H1 (cell line): ENCODE data around the gene CTSV. TPM values are rescaled to one million over a fixed set of nuclear protein-coding genes. Genes with fewer than 3 reads are reported as not detected.
"Not testable (repeated sequence)": the region's sequence is repeated elsewhere in the genome, so short reads cannot be mapped to it uniquely, and the experiment has no call there.

Experiments used
- CTCF ChIA-PET: fragments of 300-600 bp; sonication (Branson Sonifier 250); formaldehyde crosslinking; loops from one replicate; lab custom pipeline; 2021; ENCODE audit not compliant: partially characterized antibody; lab: Charles Lee
- POLR2A ChIA-PET: fragments of 300-600 bp; sonication (Branson Sonifier 250); formaldehyde crosslinking; loops from one replicate; lab custom pipeline; 2021; ENCODE audit warnings: inconsistent platforms; ENCODE audit not compliant: partially characterized antibody; lab: Charles Lee
- DNase-seq, 2 experiments: peaks; one replicate each; pipeline versions ENCODE4 v3.0.0 to v3.0.0-alpha.2; 2010 to 2022; ENCODE audit warnings: low spot score in 2 of 2, low read depth in 1 of 2, mixed read lengths in 1 of 2
- FAIRE-seq: peaks from 2 replicates; lab custom pipeline; 2011; peaks lifted over from hg19 to GRCh38; lab: Jason Lieb, UNC
- H2AFZ ChIP-seq: 2 replicates; pipeline ENCODE4 v1.8.1; 2012; ENCODE audit warnings: low read length, inconsistent platforms
- H2AK5ac ChIP-seq: 2 replicates; pipeline ENCODE4 v1.6.1; 2013; ENCODE audit warnings: low read depth, low read length
- H2BK120ac ChIP-seq: replicated peaks from 2 replicates; pipeline ENCODE3; 2013; ENCODE audit warnings: low read depth, low read length, inconsistent platforms
- H2BK12ac ChIP-seq: 2 replicates; pipeline ENCODE4 v1.6.1; 2013; ENCODE audit warnings: low read depth, low read length
- H2BK15ac ChIP-seq: 2 replicates; pipeline ENCODE4 v1.6.1; 2013; ENCODE audit warnings: low read length
- H2BK20ac ChIP-seq: 2 replicates; pipeline ENCODE4 v1.6.1; 2013; ENCODE audit warnings: low read length
- H2BK5ac ChIP-seq: 2 replicates; pipeline ENCODE4 v1.6.1; 2013; ENCODE audit warnings: low read depth, low read length
- H3K14ac ChIP-seq: 2 replicates; pipeline ENCODE4 v1.6.1; 2013; ENCODE audit warnings: inconsistent platforms; ENCODE audit not compliant: insufficient read length
- H3K18ac ChIP-seq: 2 replicates; pipeline ENCODE4 v1.6.1; 2013; ENCODE audit warnings: low read length; ENCODE audit errors: extremely low read depth
- H3K23ac ChIP-seq: 2 replicates; pipeline ENCODE4 v1.6.1; 2013; ENCODE audit warnings: inconsistent platforms; ENCODE audit not compliant: insufficient read length
- H3K23me2 ChIP-seq: 2 replicates; pipeline ENCODE4 v1.6.1; 2013; ENCODE audit warnings: low read depth, low read length
- H3K27ac ChIP-seq: 2 replicates; pipeline ENCODE4 v1.6.1; 2011; ENCODE audit warnings: low read depth, low read length, inconsistent platforms
- H3K27me3 ChIP-seq, 4 experiments: replicated peaks in 1 of 4; 1 replicate in 1 of 4; 2 replicates in 3 of 4; pipeline versions ENCODE4 v1.6.1 to v1.8.1; 2011 to 2013; ENCODE audit warnings: low read length in 3 of 4, mild to moderate bottlenecking in 3 of 4, inconsistent platforms in 2 of 4, mixed read lengths in 2 of 4, moderate library complexity in 1 of 4; ENCODE audit not compliant: control insufficient read depth in 3 of 4, insufficient read depth in 3 of 4; ENCODE audit errors: extremely low read depth in 1 of 4
- H3K36me3 ChIP-seq, 4 experiments: 2 replicates each; pipeline versions ENCODE4 v1.6.1 to v1.8.1; 2011 to 2013; ENCODE audit warnings: mild to moderate bottlenecking in 4 of 4, low read length in 3 of 4, moderate library complexity in 2 of 4, control low read depth in 1 of 4, inconsistent platforms in 1 of 4; ENCODE audit not compliant: insufficient read depth in 4 of 4, control insufficient read depth in 2 of 4
- H3K4ac ChIP-seq: replicated peaks from 2 replicates; pipeline ENCODE3; 2013; ENCODE audit warnings: low read length, low read depth, mixed read lengths, inconsistent platforms; ENCODE audit not compliant: insufficient read length
- H3K4me1 ChIP-seq, 4 experiments: replicated peaks in 1 of 4; 1 replicate in 1 of 4; 2 replicates in 3 of 4; pipeline versions ENCODE4 v1.6.1 to v1.8.1; 2011 to 2013; ENCODE audit warnings: low read length in 3 of 4, inconsistent platforms in 2 of 4, mixed read lengths in 1 of 4; ENCODE audit not compliant: insufficient read depth in 4 of 4, control insufficient read depth in 3 of 4
- H3K4me2 ChIP-seq, 2 experiments: 2 replicates each; pipeline versions ENCODE4 v1.6.1 to v1.8.1; 2011 to 2013; ENCODE audit warnings: low read depth in 2 of 2, low read length in 2 of 2, control low read depth in 1 of 2, inconsistent platforms in 1 of 2, mild to moderate bottlenecking in 1 of 2; ENCODE audit not compliant: insufficient read depth in 1 of 2
- H3K4me3 ChIP-seq, 4 experiments: fragments of 200-600, 300-600 bp in 1 of 4; sonication (generic), shearing (Covaris generic), sonication (Bioruptor Twin) in 1 of 4; 2 replicates each; pipeline versions ENCODE4 v1.5.1 to v1.8.1; 2011 to 2016; ENCODE audit warnings: low read length in 4 of 4, low read depth in 3 of 4, control low read depth in 2 of 4, inconsistent platforms in 2 of 4, mild to moderate bottlenecking in 2 of 4, mixed read lengths in 1 of 4, moderate library complexity in 1 of 4; ENCODE audit not compliant: insufficient read depth in 2 of 4; ENCODE audit errors: extremely low read depth in 1 of 4
- H3K56ac ChIP-seq: replicated peaks from 2 replicates; pipeline ENCODE3; 2013; ENCODE audit warnings: low read depth, mild to moderate bottlenecking, mixed read lengths, low read length, inconsistent platforms; ENCODE audit not compliant: insufficient read length
- H3K79me1 ChIP-seq: 2 replicates; pipeline ENCODE4 v1.6.1; 2013; ENCODE audit warnings: low read depth, low read length, control low read depth
- H3K79me2 ChIP-seq, 2 experiments: 2 replicates each; pipeline versions ENCODE4 v1.6.1 to v1.8.1; 2012 to 2013; ENCODE audit warnings: low read length in 2 of 2, mild to moderate bottlenecking in 2 of 2, inconsistent platforms in 1 of 2; ENCODE audit not compliant: insufficient read depth in 2 of 2, control insufficient read depth in 1 of 2
- H3K9ac ChIP-seq, 4 experiments: replicated peaks in 1 of 4; 1 replicate in 1 of 4; 2 replicates in 3 of 4; pipeline versions ENCODE4 v1.6.1 to v1.8.1; 2011 to 2013; ENCODE audit warnings: low read depth in 3 of 4, low read length in 3 of 4, control low read depth in 2 of 4, mild to moderate bottlenecking in 2 of 4, moderate library complexity in 2 of 4, inconsistent platforms in 1 of 4; ENCODE audit errors: extremely low read depth in 1 of 4
- H3K9me3 ChIP-seq, 2 experiments: 2 replicates each; pipeline versions ENCODE4 v1.6.1 to v1.8.1; 2012 to 2013; ENCODE audit warnings: mild to moderate bottlenecking in 2 of 2, moderate library complexity in 2 of 2, control low read depth in 1 of 2, inconsistent platforms in 1 of 2, low read depth in 1 of 2, low read length in 1 of 2, mixed read lengths in 1 of 2; ENCODE audit not compliant: insufficient read depth in 2 of 2
- H4K20me1 ChIP-seq, 2 experiments: replicated peaks in 1 of 2; 2 replicates each; pipeline versions ENCODE3 to v1.8.1; 2011 to 2013; ENCODE audit warnings: inconsistent platforms in 2 of 2, low read length in 2 of 2, mild to moderate bottlenecking in 1 of 2; ENCODE audit not compliant: insufficient read depth in 2 of 2, control insufficient read depth in 1 of 2
- H4K5ac ChIP-seq: 2 replicates; pipeline ENCODE4 v1.6.1; 2013; ENCODE audit warnings: low read length, low read depth, mixed read lengths, inconsistent platforms; ENCODE audit not compliant: insufficient read length
- H4K8ac ChIP-seq: 2 replicates; pipeline ENCODE4 v1.8.0; 2013; ENCODE audit warnings: mild to moderate bottlenecking, moderate library complexity, low read length, inconsistent platforms; ENCODE audit not compliant: insufficient read depth; ENCODE audit errors: extremely low read depth
- H4K91ac ChIP-seq: replicated peaks from 2 replicates; pipeline ENCODE3; 2013; ENCODE audit warnings: low read length, mixed read lengths, inconsistent platforms; ENCODE audit not compliant: insufficient read length
- ATF3 ChIP-seq: IDR thresholded peaks from 2 replicates; pipeline ENCODE4 v1.6.1; 2011; ENCODE audit warnings: low read depth, mild to moderate bottlenecking, low read length; ENCODE audit not compliant: insufficient read depth
- BACH1 ChIP-seq: IDR thresholded peaks from 2 replicates; pipeline ENCODE4 v1.6.1; 2012; ENCODE audit warnings: low read length, improper control_type of control experiment
- TBP ChIP-seq: IDR thresholded peaks from 2 replicates; pipeline ENCODE4 v1.6.1; 2011; ENCODE audit warnings: low read depth, low read length, improper control_type of control experiment
- TEAD4 ChIP-seq: IDR thresholded peaks from 2 replicates; pipeline ENCODE4 v1.6.1; 2012; ENCODE audit warnings: low read depth, low read length, inconsistent platforms, mixed read lengths
- WGBS, 2 experiments: shearing (Covaris generic) in 1 of 2; methylation state at CpG; one replicate each; pipeline versions ENCODE4 v1.1.6 to v1.1.7; 2013 to 2015; ENCODE audit warnings: low lambda C conversion rate in 2 of 2, mixed read lengths in 2 of 2, inconsistent platforms in 1 of 2, low coverage in 1 of 2, missing lambda C conversion rate in 1 of 2; ENCODE audit not compliant: insufficient replicate concordance in 2 of 2, insufficient coverage in 1 of 2, insufficient read length in 1 of 2; ENCODE audit errors: extremely low coverage in 1 of 2, missing lambda C conversion rate in 1 of 2; 5-methylcytosine and 5-hydroxymethylcytosine counted together
- polyA plus RNA-seq, 7 experiments: library from polyadenylated mRNA; depleted of rRNA in 3 of 7; stranded (reverse) in 5 of 7; unstranded in 2 of 7; fragments of >200 nt in 5 of 7; fragments of 200-250 nt in 2 of 7; gene quantifications; 1 replicate in 5 of 7; 2 replicates in 1 of 7; 4 replicates in 1 of 7; pipeline versions ENCODE4 v1.2.1 to v1.2.3, GENCODE V29; 2011 to 2013; ENCODE audit warnings: missing spikeins in 2 of 7, mixed read lengths in 2 of 7
- total RNA-seq: library from RNA; stranded (reverse); fragmentation: NEBNext Ultra II Directional; extraction: Animal tissue kit (Norgen Biotek cat#: 25700); gene quantifications from 2 replicates; pipeline ENCODE4 v1.2.1, GENCODE V29; 2021

CTSV gene
- total and polyA plus RNA-seq, 2 of the 8 experiments (the other 6 are each of a cell fraction or from before 2014, with no cell fraction given) = 91.0 to 114 TPM

GRCh38 chr9:97038611-97039513 is at the start of gene CTSV (continued):
- TF ChIP-seq ATF3 (no peak), TEAD4 (peak; percentile 3; the same call in 1 of the 2 replicates), BACH1 (0 out of 2 replicates have a peak, but pooled peaks have one; percentile 15), TBP (peak; percentile 93)

GRCh38 chr9:97087668-97088215 is 48.8 kb upstream of the CTSV start:
- POLR2A ChIA-PET = interaction anchor here (0.7 to 1.8 kb wide), 2 partner anchors 9 to 11 kb away, joined by 4 read pairs; no protein-coding TSS in a partner anchor
- H2BK12ac ChIP-seq, H3K4me1 ChIP-seq, H3K4me3 ChIP-seq, H3K23me2 ChIP-seq, H4K20me1 ChIP-seq, H2BK20ac ChIP-seq, H2BK5ac ChIP-seq, H2AK5ac ChIP-seq, H3K9ac ChIP-seq, H3K4ac ChIP-seq, CTCF ChIA-PET, H3K27ac ChIP-seq, H3K56ac ChIP-seq, H4K8ac ChIP-seq, H3K4me2 ChIP-seq, H2BK15ac ChIP-seq, H3K79me1 ChIP-seq, H4K5ac ChIP-seq, H3K36me3 ChIP-seq, H3K79me2 ChIP-seq, DNase-seq, H4K91ac ChIP-seq, H2BK120ac ChIP-seq, H3K9me3 ChIP-seq, H3K14ac ChIP-seq, H3K23ac ChIP-seq, H2AFZ ChIP-seq, H3K18ac ChIP-seq, H3K27me3 ChIP-seq: not testable (repeated sequence)
- 77% methylated on average over 3 of the region's 3 CpGs; no CpG with 5 or more reads in 1 of the 2 experiments for WGBS, 2 experiments
- FAIRE-seq = peak; percentile 76
